GM10248 (cell line): Measurements from ENCODE around the gene GFM2.
"Not testable (repeated sequence)": the region's sequence is repeated elsewhere in the genome, so short reads cannot be mapped to it uniquely, and the experiment has no call there.

Experiments
- CTCF ChIA-PET: fragments of 300-600 bp; sonication (Branson Sonifier 250); formaldehyde crosslinking; extraction: SDS; loops from one replicate; lab custom pipeline; 2021; ENCODE audit warnings: antibody characterized with exemption; lab: Yijun Ruan, JAX
- POLR2A ChIA-PET: fragments of 350-650 bp; sonication (Branson Sonifier 250); formaldehyde crosslinking; extraction: SDS; loops from one replicate; lab custom pipeline; 2020; ENCODE audit warnings: antibody characterized with exemption; lab: Yijun Ruan, JAX
- DNase-seq: peaks from one replicate; pipeline ENCODE4 v3.0.0; 2012; ENCODE audit errors: extremely low spot score
- TF ChIP-seq, protein P1 (sequence below): IDR thresholded peaks from 2 replicates; pipeline ENCODE4 v1.5.1; 2012; ENCODE audit warnings: mild to moderate bottlenecking, low read depth; ENCODE audit errors: extremely low read depth, missing control alignments, control extremely low read depth

Gene GFM2

DNA sequence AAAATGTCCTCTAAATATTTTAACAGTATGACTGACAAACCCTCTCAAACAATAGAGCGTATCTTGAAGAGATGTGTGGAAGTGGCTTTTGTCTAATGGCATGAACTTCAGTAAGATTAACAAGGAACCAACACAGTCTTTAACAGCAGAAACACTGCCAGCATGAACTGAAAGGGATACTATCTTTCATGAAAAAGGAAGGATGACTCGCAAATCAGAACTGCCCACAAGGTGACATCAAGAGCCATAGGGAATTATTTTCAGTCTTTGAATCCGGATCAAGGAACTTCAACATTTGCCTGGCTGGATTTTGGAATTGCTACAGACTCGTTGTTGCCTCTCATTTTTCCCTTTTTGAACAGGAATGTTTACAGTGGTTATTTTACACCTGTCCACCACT, 87.0 kb downstream of the GFM2 start:
- TF ChIP-seq, protein P1, sequence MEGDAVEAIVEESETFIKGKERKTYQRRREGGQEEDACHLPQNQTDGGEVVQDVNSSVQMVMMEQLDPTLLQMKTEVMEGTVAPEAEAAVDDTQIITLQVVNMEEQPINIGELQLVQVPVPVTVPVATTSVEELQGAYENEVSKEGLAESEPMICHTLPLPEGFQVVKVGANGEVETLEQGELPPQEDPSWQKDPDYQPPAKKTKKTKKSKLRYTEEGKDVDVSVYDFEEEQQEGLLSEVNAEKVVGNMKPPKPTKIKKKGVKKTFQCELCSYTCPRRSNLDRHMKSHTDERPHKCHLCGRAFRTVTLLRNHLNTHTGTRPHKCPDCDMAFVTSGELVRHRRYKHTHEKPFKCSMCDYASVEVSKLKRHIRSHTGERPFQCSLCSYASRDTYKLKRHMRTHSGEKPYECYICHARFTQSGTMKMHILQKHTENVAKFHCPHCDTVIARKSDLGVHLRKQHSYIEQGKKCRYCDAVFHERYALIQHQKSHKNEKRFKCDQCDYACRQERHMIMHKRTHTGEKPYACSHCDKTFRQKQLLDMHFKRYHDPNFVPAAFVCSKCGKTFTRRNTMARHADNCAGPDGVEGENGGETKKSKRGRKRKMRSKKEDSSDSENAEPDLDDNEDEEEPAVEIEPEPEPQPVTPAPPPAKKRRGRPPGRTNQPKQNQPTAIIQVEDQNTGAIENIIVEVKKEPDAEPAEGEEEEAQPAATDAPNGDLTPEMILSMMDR, result no peak
- DNase-seq, result no peak
- ChIA-PET CTCF (no interaction called here), POLR2A (no interaction called here)

DNA sequence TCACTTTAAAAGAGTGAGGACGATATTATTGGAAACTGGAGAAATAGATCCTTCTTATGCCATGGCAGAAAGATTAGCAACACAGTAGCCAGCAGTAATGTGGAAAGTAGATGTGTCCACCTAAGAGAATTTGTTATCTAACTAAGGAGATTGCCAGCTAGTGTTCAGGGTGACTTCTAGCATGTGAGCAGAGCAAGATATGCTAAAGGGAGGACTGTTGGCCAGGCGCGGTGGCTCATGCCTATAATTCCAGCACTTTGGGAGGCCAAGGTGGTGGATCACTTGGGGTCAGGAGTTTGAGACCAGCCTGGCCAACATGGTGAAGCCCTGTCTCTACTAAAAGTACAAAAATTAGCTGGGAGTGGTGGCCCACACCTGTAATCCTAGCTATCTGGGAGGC, 87.6 kb downstream of the GFM2 start:
- POLR2A ChIA-PET, DNase-seq: not testable (repeated sequence)

DNA sequence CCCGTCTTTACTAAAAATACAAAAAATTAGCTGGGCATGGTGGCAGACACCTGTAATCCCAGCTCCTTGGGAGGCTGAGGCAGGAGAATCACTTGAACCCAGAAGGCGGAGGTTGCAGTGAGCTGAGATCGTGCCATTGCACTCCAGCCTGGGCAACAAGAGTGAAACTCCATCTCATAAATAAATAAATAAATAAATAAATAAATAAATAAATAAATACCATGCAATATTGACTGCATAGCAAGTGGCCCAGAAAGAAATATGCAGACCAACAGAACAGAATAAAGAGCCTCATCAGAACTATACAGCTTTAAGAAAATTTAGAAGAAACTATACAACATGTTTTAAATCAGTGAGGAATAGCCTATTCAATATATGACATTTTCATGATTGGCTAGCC, 88.8 kb downstream of the GFM2 start:
- POLR2A ChIA-PET, DNase-seq: not testable (repeated sequence)
- CTCF ChIA-PET, result interaction anchor here (0.8 to 1.5 kb wide), 2 partner anchors 29 to 241 kb away, joined by 4 to 6 read pairs; no protein-coding TSS in a partner anchor

More for the DNA sequence above, 87.6 kb downstream of the GFM2 start:
- CTCF ChIA-PET, result not testable (repeated sequence)

DNA sequence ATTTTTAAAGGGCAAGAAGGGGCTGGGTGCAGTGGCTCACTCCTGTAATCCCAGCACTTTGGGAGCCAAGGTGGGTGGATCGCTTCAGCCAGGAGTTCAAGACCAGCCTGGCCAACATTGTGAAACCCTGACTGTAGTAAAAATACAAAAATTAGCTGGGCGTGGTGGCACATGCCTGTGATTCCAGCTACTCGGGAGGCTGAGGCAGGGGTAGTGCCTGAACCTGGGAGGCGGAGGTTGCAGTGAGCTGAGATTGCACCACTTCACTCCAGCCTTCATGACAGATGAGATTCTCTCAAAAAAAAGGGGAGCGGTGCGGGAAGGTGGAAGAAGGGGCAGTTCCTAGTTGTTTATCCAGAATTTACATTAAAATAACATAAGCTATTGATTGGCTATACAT, 90.5 kb downstream of the GFM2 start:
- CTCF ChIA-PET, result interaction anchor here (1.8 kb wide), 1 partner anchor 10 kb away, joined by 4 read pairs; no protein-coding TSS in a partner anchor
- DNase-seq, POLR2A ChIA-PET: not testable (repeated sequence)

DNA sequence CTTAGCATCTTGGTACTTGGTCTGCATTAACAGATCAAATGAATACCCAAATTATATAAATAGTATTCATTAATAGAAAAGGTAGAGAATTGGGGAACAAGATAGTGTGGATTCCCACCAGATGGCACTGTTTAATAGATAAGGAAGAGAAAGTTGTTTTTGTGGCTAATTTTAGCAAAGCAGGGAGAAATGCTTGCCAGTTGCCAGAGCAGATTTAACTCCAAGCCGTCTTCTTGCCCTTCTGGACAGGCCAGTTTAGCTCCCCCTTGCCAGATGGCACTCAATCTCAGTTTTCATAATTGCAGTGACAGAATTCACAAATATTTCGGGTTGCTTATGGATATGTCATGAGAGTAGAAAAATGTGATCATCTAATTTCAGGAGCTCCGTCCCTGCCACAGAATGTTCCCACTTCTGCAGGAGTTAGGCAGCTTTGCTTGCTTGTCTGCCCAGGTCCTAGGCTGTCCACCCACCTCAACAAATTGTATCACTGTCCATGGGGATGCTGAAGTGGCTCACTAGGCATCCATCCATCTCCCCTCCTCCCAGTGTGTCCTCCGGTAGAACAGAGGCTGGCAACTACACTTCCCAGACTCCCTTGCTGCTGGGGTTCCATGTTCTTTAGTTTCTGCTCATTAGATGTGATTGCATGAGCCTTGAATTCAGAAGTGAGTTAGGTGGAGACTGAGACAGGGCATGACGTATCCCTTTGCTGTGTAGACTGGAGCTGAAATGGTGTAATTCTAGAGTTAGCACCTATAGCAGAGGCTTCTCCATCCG, 93.7 kb downstream of the GFM2 start:
- TF ChIP-seq, protein P1, result peak; percentile 13
- CTCF ChIA-PET, result interaction anchor here (0.7 to 2.6 kb wide), 7 partner anchors 9 to 248 kb away, joined by 3 to 16 read pairs (median 4); partner anchors contain the start of gene HEXB
- no peak for DNase-seq
- POLR2A ChIA-PET, result no interaction called here

DNA sequence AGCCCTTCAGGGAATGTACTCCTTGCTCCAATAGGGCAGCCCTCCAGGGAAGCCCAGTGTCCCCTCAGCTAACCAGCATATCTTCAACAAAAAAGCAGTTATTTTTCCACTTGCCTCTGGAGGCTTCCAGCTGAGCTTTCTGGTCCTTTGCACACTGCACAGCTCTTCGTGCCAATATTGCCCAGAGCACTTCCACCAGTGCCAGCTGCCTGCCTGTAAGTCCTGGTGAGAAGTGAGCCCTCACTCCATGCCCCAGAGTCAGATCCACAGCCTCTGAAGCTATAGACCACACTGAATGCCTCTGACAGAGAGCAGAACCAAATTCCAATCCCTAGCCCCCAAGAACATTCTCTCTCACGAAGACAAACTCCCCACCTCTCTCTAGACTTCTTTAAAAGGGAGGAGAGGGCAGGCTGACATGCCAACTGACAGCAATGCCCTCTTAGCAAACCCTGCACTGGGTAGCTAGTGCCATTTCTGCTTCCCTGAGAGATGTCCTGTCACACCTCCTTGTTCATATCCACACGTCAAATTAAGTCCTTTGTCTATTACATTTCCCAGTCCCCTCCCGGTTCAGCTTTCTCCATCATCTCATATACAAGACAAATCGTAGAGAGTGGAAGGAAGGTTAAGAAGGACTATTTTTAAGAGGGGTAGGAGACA, 94.6 kb downstream of the GFM2 start:
- DNase-seq, result no peak
- CTCF ChIA-PET, result interaction anchor here (1.0 to 2.6 kb wide), 6 partner anchors 9 to 247 kb away, joined by 3 to 16 read pairs (median 7); partner anchors contain the start of gene HEXB
- TF ChIP-seq, protein P1, result no peak
- POLR2A ChIA-PET, result no interaction called here
